SH-SY5Y (cell line): ENCODE results near the gene LINC01488.

Experiments used
- GATA2 ChIP-seq: IDR thresholded peaks from 2 replicates; pipeline ENCODE4 v1.6.1; 2011; ENCODE audit warnings: mild to moderate bottlenecking, low read depth, low read length
- GATA3 ChIP-seq: IDR thresholded peaks from 2 replicates; pipeline ENCODE4 v1.6.1; 2011; ENCODE audit warnings: low read depth, mild to moderate bottlenecking, low read length, moderate library complexity

DNA sequence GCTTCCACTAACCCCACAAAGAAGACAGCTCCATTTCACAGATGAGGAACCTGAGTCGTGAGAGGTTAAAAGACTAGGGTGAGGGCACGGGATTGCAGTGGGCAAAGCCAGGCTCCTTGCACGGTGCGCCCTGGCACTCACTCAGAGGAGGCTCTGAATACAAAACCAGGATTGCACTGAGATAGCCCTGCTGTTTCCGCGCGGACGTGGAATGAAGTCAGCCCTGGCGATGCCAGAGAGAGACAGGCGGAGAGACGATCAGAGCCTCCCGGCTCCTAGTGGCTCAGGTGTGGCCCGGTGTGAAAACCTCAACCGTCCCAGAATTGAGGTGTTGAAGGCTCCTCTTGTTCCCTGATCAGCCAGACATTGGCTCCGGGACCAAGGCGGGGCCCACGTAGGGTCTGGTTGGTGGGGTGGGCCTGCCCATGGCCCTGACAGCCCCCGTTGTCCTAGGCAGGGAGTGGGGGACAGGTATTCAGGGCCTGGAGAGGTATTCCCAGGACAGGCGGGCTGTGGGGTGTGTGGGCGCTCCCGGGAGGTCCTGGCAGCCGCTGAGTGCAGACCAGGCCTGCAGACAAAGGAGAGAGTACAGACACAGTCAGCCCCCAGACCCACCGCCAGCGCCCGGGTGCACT is 43.1 kb upstream of the LINC01488 start:
- no peak for TF ChIP-seq GATA2
- no peak for TF ChIP-seq GATA3
